Epithelial cell of esophagus (primary cell): ENCODE measurements around the gene AP2A2.
A peak's percentile ranks its signal among the peaks of the same experiment; 100 is the strongest.
"Not testable (repeated sequence)": the region's sequence is repeated elsewhere in the genome, so short reads cannot be mapped to it uniquely, and the experiment has no call there.

Experiments used
- DNase-seq: peaks from one replicate; pipeline ENCODE4 v3.0.0; 2010; ENCODE audit warnings: low read depth
- H3K4me3 ChIP-seq: 2 replicates; pipeline ENCODE4 v1.5.1; 2011; ENCODE audit warnings: mild to moderate bottlenecking, low read length, control low read depth
- CTCF ChIP-seq: IDR thresholded peaks from 2 replicates; pipeline ENCODE4 v1.5.1; 2011; ENCODE audit warnings: low read depth, mild to moderate bottlenecking, low read length, control low read depth, inconsistent platforms; ENCODE audit not compliant: insufficient read depth; ENCODE audit errors: missing control alignments

Gene AP2A2

DNA sequence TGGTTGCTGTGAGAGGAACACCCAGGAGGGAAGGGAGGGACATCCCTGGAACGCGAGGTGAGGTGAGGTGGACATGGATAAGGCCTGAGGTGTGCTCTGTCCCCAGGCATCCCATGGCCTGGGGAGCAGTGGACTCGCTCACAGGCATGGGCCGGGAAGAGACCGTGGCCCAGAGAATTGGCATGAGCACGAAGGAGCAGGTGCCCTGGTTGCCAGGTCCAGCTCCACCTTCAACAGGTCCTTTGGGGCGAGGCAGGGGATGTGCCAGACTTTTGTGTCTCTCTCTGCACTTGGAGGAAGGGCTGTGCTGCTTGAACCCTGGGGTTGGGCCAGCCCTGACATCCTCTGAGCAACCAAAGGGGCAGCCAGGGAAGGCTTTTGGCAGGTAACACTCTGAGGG lies 89.4 kb downstream of the AP2A2 start:
- TF ChIP-seq CTCF: no peak
- H3K4me3 ChIP-seq: no peak overlapping the region
- DNase-seq: no peak

- TF ChIP-seq CTCF: no peak
- no peak for DNase-seq
- H3K4me3 ChIP-seq: no peak overlapping the region
Observed at GRCh38 chr11:1015826-1016545, 90.3 kb downstream of the AP2A2 start.

- not testable (repeated sequence) for DNase-seq, H3K4me3 ChIP-seq
Observed at GRCh38 chr11:1016610-1017126, 91.0 kb downstream of the AP2A2 start.

- peak; percentile 13 for DNase-seq
- no peak overlapping the region for H3K4me3 ChIP-seq
- no peak for TF ChIP-seq CTCF
Observed at GRCh38 chr11:1017269-1018005, 91.8 kb downstream of the AP2A2 start.

- TF ChIP-seq CTCF: no peak
- DNase-seq: no peak
- H3K4me3 ChIP-seq: no peak overlapping the region
Observed at GRCh38 chr11:1018091-1018490, 92.4 kb downstream of the AP2A2 start.

GRCh38 chr11:1019321-1019910 lies 93.7 kb downstream of the AP2A2 start:
- no peak for TF ChIP-seq CTCF
- H3K4me3 ChIP-seq: no peak overlapping the region
- no peak for DNase-seq

DNA sequence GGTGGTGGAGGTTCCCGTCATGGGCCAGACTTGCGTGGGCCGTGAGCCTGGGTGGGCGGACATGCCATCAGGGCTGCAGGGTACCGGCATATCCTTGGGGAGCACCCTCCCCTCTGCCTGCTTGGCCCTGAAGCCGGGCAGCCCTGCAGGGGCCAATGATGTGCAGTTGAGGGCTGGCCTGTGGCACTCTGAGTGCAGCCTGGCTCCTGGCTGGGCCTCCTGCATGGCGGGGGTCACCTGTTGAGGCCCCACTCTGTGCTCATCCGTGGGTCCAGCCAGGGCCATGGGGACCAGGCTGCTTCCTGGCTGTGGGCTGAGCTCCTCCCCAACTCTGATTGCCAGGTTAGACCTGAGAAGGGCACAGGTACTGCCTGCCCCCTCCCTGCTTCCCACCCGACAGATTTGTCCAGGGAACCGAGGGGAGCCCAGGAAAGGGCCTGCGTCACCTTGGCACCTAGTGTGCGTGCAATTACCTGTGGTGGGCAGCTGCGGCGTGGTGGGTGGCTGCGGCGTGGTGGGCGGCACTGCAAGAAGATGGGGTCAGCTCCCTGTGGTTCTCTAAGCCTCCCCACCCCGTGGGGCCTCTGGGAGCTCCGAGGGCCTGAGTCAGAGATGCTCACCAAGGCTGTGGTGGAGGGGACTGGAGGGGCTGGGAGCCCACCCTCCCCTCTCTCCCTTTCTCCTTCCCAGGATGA lies 94.7 kb downstream of the AP2A2 start:
- H3K4me3 ChIP-seq: no peak overlapping the region
- no peak for TF ChIP-seq CTCF
- no peak for DNase-seq
